Neural progenitor cell (in vitro differentiated cells): ENCODE results near the gene UNC13B.

Experiments
- CTCF ChIP-seq: fragments of 200-600 bp; sonication (generic); IDR thresholded peaks from 2 replicates; pipeline ENCODE4 v1.5.1; 2017; ENCODE audit warnings: antibody characterized with exemption, mild to moderate bottlenecking
- EZH2 ChIP-seq: fragments of 200-600 bp; sonication (generic); IDR thresholded peaks from 2 replicates; pipeline ENCODE4 v1.6.1; 2017; ENCODE audit warnings: antibody characterized with exemption, mild to moderate bottlenecking, moderate library complexity

DNA sequence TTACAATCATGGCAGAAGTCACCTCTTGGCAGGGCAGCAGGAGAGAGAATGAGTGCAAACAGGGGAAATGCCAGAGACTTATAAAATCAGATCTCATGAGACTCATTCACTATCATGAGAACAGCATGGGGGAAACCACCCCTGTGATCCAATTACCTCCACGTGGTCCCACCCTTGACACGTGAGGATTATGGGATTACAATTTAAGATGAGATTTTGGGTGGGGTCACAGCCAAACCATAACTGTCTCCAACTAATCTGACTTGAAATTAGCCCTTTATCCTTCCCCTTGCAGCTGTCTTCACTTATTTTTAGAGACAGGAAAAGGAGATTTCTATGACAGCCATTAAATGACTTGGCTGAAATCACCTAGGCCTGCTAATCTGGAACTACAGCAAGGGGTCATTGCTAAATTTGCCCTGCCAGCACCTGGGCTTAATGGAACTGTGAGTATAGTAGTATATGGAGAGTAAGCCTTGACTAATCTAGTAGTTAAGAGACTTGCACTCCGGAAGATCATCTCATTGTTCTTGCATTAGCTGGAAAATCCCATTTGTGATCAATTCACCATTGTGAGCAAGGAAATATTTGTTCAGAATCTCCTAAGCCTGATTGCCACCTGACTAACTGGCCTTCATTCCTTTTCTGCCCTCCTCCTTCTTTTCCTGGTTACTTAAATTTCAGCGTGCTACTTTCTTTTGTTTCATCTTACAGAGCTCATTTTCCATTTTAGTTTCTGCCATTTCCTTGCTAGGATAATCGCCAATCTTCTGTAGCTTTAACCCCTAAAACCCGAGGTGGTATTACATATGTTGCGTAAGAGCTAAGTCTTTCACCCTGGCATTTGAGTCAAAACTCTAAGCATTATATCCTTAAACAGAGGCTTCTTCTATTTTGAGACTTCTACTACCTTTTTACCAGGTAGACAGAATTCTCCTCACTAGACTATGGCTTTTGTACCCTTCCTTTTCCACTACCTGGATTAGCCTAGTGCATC lies 262.8 kb downstream of the UNC13B start:
- TF ChIP-seq CTCF (no peak), EZH2 (no peak)
